ENCODE measurements around the gene RBM38. TPM values are rescaled to one million over a fixed set of nuclear protein-coding genes. Genes with fewer than 3 reads are reported as not detected.

The RBM38 gene
- total RNA-seq, 4 donors from 2014 or later = 11.0 to 16.0 (median 12.0) TPM

- Histone ChIP-seq H3K36me3 (peaks cover 62 to 76% of the 10 kb centered on the region in 2 donors), H3K4me3 (replicated peaks in 1 of 3) (no peak overlapping the region), H3K27me3 (no peaks in the 10 kb centered on the region), H3K9me3 (no peaks in the 10 kb centered on the region), H3K27ac (no peak overlapping the region), H3K4me1 (no peaks in the 10 kb centered on the region)
- no peak for DNase-seq
- no peak for TF ChIP-seq POLR2A (IDR thresholded peaks at IDR 0.05)
- no peak for TF ChIP-seq CTCF (IDR thresholded peaks at IDR 0.05)
- intact Hi-C loops (cut with DNase I) = no loop called here
- WGBS, 2 donors = 91% methylated on average over 10 of the region's 10 CpGs
Observed at GRCh38 chr20:57375652-57376230, 15.5 kb upstream of the RBM38 start.

GRCh38 chr20:57377350-57377749 is 13.8 kb upstream of the RBM38 start:
- intact Hi-C loops (cut with DNase I) = no loop called here
- Histone ChIP-seq H3K4me1 (no peaks in the 10 kb centered on the region), H3K27me3 (no peaks in the 10 kb centered on the region), H3K27ac (no peak overlapping the region), H3K4me3 (replicated peaks in 1 of 3) (no peak overlapping the region), H3K36me3 (peaks cover 48 to 61% of the 10 kb centered on the region in 2 donors), H3K9me3 (no peaks in the 10 kb centered on the region)
- no peak for DNase-seq
- WGBS, 2 donors = 81 to 90% methylated on average over 13 of the region's 13 CpGs
- TF ChIP-seq POLR2A (IDR thresholded peaks at IDR 0.05) (no peak), CTCF (IDR thresholded peaks at IDR 0.05) (no peak)

GRCh38 chr20:57378107-57378506 is 13.1 kb upstream of the RBM38 start:
- H3K27ac ChIP-seq = no peak overlapping the region
- TF ChIP-seq POLR2A (IDR thresholded peaks at IDR 0.05) (no peak), CTCF (IDR thresholded peaks at IDR 0.05) (no peak)
- peaks cover 44 to 54% of the 10 kb centered on the region in 2 donors for H3K36me3 ChIP-seq
- no peak overlapping the region for H3K4me3 ChIP-seq (replicated peaks in 1 of 3)
- no peaks in the 10 kb centered on the region for H3K4me1 ChIP-seq
- no peaks in the 10 kb centered on the region for H3K27me3 ChIP-seq
- DNase-seq = no peak
- 91 to 94% methylated on average over 16 of the region's 16 CpGs for WGBS, 2 donors
- H3K9me3 ChIP-seq = no peaks in the 10 kb centered on the region
- intact Hi-C loops (cut with DNase I) = no loop called here

GRCh38 chr20:57378646-57379262 is 12.4 kb upstream of the RBM38 start:
- Histone ChIP-seq H3K4me3 (replicated peaks in 1 of 3) (no peak overlapping the region), H3K27ac (no peak overlapping the region), H3K36me3 (peaks cover 38 to 47% of the 10 kb centered on the region in 2 donors), H3K4me1 (no peaks in the 10 kb centered on the region), H3K27me3 (no peaks in the 10 kb centered on the region), H3K9me3 (no peaks in the 10 kb centered on the region)
- intact Hi-C loops (cut with DNase I) = no loop called here
- 78 to 88% methylated on average over 4 of the region's 4 CpGs for WGBS, 2 donors
- TF ChIP-seq POLR2A (IDR thresholded peaks at IDR 0.05) (no peak), CTCF (IDR thresholded peaks at IDR 0.05) (no peak)
- no peak for DNase-seq

GRCh38 chr20:57379263-57379647 is 11.9 kb upstream of the RBM38 start:
- H3K27ac ChIP-seq = no peak overlapping the region
- no peaks in the 10 kb centered on the region for H3K4me1 ChIP-seq
- DNase-seq = no peak
- TF ChIP-seq POLR2A (IDR thresholded peaks at IDR 0.05) (no peak), CTCF (IDR thresholded peaks at IDR 0.05) (no peak)
- peaks cover 32 to 42% of the 10 kb centered on the region in 2 donors for H3K36me3 ChIP-seq
- intact Hi-C loops (cut with DNase I) = no loop called here
- H3K9me3 ChIP-seq = no peaks in the 10 kb centered on the region
- H3K4me3 ChIP-seq (replicated peaks in 1 of 3) = no peak overlapping the region
- H3K27me3 ChIP-seq = no peaks in the 10 kb centered on the region
- 90 to 94% methylated on average over 5 of the region's 5 CpGs for WGBS, 2 donors

Data from thyroid gland (tissue), 4 donors.